ENCODE results near the gene DCAF5. TPM values are rescaled to one million over a fixed set of nuclear protein-coding genes. Genes with fewer than 3 reads are reported as not detected.

Gene DCAF5
- total RNA-seq, 2 donors from 2014 or later: 20.5 to 25.4 TPM

DNA sequence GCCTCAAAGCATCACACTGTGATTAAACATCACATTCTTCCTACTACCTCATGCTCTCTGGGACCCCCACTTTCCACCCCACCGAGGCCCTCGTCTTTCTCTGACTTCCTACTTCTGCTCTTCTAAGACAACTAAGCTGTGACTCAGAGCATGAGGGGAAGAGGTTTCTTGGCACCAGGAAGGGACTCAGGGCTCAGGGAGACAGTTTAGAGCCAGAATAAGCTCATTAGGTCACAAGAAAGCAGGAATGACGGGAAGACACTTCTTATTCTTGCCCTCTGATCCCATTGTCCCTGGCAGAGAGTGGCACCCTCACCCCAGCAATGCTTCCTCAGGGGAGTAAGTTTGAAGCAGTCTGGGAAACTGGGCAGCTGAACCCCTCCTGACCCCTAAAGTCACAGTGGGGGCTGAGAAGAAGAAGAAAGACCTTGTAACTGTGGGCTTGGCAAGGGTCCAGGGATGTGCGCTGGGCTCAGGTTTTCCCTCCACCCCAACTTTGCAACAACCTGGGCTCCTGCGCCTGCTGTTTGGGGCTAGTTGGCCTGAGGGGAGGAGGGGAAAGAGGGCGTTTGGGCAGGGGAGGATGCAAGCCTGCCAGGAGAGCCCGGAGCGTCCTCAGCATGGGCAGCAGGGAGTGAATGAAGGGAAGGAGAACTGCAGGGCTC is 109.2 kb downstream of the DCAF5 start:
- Histone ChIP-seq H3K9me3 (no peaks in the 10 kb centered on the region), H3K27ac (peak overlapping the region in 2 of 4 donors; percentile 11 to 57), H3K4me3 (no peak overlapping the region), H3K36me3 (replicated peaks in 1 of 2; ENCODE audit: insufficient read depth in 1 of 2, low read depth in 2 of 2) (no peaks in the 10 kb centered on the region), H3K27me3 (no peaks in the 10 kb centered on the region), H3K4me1 (peaks cover 34% of the 10 kb centered on the region)
- 68 to 80% methylated on average over 7 to 8 of the region's 8 CpGs for WGBS, 2 donors
- TF ChIP-seq, protein P1, sequence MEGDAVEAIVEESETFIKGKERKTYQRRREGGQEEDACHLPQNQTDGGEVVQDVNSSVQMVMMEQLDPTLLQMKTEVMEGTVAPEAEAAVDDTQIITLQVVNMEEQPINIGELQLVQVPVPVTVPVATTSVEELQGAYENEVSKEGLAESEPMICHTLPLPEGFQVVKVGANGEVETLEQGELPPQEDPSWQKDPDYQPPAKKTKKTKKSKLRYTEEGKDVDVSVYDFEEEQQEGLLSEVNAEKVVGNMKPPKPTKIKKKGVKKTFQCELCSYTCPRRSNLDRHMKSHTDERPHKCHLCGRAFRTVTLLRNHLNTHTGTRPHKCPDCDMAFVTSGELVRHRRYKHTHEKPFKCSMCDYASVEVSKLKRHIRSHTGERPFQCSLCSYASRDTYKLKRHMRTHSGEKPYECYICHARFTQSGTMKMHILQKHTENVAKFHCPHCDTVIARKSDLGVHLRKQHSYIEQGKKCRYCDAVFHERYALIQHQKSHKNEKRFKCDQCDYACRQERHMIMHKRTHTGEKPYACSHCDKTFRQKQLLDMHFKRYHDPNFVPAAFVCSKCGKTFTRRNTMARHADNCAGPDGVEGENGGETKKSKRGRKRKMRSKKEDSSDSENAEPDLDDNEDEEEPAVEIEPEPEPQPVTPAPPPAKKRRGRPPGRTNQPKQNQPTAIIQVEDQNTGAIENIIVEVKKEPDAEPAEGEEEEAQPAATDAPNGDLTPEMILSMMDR (IDR thresholded peaks at IDR 0.05): no peak
- no peak for TF ChIP-seq POLR2A (IDR thresholded peaks at IDR 0.05)
- intact Hi-C loops (cut with DNase I): no loop called here
- ATAC-seq: no peak
- DNase-seq: peak in 1 of 4 donors; percentile 52

DNA sequence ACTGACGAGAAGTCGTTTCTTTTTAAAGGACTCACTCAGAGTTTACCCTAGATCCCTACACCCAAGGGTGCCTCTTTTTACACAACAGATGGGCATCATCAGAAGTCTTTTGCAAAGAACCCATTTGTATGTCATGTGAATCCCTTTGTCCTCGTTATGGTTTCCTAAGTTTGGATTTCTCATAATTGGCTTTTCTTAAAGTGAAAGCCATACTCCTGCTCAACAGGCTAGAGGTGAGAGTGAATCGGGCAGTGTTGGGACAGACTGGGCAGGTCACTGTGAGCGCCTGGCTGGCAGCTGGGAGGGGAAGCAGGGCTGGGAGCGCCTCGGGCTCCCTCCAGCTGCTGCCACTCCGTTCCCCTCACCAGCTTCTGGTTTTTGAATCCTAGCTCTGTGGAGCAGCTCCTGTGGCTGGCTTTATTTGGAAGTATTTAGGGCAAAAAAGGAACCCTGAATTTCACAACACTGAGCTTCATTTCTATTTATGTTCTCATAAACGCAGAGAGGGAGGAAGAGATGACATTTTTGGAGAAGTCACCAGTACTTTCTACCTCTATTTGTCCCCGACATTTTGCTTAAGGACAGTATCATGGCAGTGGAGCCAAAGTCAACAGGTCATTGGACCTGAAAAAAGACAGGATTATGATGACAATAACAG is 110.0 kb downstream of the DCAF5 start:
- TF ChIP-seq, protein P1 (IDR thresholded peaks at IDR 0.05): peak in 3 of 7 experiments; percentile 14 to 25 (median 19)
- TF ChIP-seq POLR2A (IDR thresholded peaks at IDR 0.05): no peak
- ATAC-seq: peak; percentile 78
- H3K4me3 ChIP-seq: no peak overlapping the region
- H3K36me3 ChIP-seq (replicated peaks in 1 of 2; ENCODE audit: insufficient read depth in 1 of 2, low read depth in 2 of 2): no peaks in the 10 kb centered on the region
- peak; percentile 63 to 72 (median 70) for DNase-seq
- H3K9me3 ChIP-seq: no peaks in the 10 kb centered on the region
- H3K27ac ChIP-seq: peak overlapping the region in 2 of 4 donors; percentile 11 to 57
- H3K4me1 ChIP-seq: peaks cover 34% of the 10 kb centered on the region
- intact Hi-C loops (cut with DNase I): no loop called here
- 10 to 13% methylated on average over 10 of the region's 10 CpGs for WGBS, 2 donors
- no peaks in the 10 kb centered on the region for H3K27me3 ChIP-seq

DNA sequence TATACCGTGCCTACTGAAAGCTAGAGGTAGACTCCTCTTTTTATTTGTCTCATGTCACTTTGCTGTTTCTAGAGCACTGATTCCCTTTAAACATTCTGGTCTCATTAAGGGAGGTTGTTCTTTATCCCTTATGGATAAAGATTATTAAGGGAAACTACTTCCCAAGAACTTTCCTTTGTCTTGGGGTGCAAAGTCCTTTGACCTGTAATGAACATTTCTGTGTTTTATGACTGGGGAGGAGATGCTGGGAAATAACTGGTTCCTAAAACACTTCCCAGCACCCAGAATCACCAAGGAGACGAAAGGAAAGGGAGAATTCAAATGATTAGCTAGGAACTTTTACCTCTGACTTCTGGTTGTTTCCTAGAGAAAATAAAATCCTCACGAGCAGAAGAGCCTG is 110.6 kb downstream of the DCAF5 start:
- Histone ChIP-seq H3K4me1 (peaks cover 34% of the 10 kb centered on the region), H3K9me3 (no peaks in the 10 kb centered on the region), H3K4me3 (no peak overlapping the region), H3K27ac (peak overlapping the region in 1 of 4 donors; percentile 57), H3K36me3 (replicated peaks in 1 of 2; ENCODE audit: insufficient read depth in 1 of 2, low read depth in 2 of 2) (no peaks in the 10 kb centered on the region), H3K27me3 (no peaks in the 10 kb centered on the region)
- intact Hi-C loops (cut with DNase I): no loop called here
- DNase-seq: no peak
- no peak for TF ChIP-seq POLR2A (IDR thresholded peaks at IDR 0.05)
- TF ChIP-seq, protein P1 (IDR thresholded peaks at IDR 0.05): no peak
- ATAC-seq: no peak
- 24 to 26% methylated on average over 3 of the region's 3 CpGs for WGBS, 2 donors

DNA sequence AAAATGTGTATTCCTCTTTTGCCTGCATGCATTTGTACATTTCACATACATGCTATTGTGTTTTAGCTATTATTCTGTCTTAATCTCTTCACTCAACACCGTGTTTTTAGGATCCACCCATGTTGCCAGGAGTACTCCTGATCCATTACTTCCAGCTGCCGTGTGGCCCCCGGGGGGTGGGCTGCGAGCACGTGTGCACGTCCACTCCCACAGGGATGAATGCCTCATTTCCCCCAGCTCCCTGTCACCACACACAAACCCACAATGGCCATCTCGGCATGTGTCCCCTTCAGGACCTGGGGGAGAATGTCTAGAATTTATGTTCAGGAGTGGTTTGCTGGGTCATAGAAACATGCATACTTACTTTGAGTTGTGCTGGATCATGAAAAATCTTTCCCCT is 111.1 kb downstream of the DCAF5 start:
- TF ChIP-seq POLR2A (IDR thresholded peaks at IDR 0.05): no peak
- TF ChIP-seq, protein P1 (IDR thresholded peaks at IDR 0.05): no peak
- no peak overlapping the region for H3K4me3 ChIP-seq
- no peak for DNase-seq
- 60 to 71% methylated on average over 6 to 7 of the region's 7 CpGs for WGBS, 2 donors
- H3K4me1 ChIP-seq: peaks cover 34% of the 10 kb centered on the region
- no peaks in the 10 kb centered on the region for H3K9me3 ChIP-seq
- no peaks in the 10 kb centered on the region for H3K27me3 ChIP-seq
- H3K36me3 ChIP-seq (replicated peaks in 1 of 2; ENCODE audit: insufficient read depth in 1 of 2, low read depth in 2 of 2): no peaks in the 10 kb centered on the region
- H3K27ac ChIP-seq: no peak overlapping the region
- intact Hi-C loops (cut with DNase I): no loop called here
- ATAC-seq: no peak
